Heart left ventricle (tissue), 13 donors: Measurements from ENCODE around the gene EIF6.

Experiments used
- POLR2A ChIP-seq, 2 donors: fragments of 450-650 bp; IDR thresholded peaks; one replicate each; pipeline ENCODE4 v1.6.1; 2017; ENCODE audit warnings: antibody characterized with exemption in 2 of 2, mild to moderate bottlenecking in 2 of 2, moderate library complexity in 2 of 2
- TF ChIP-seq, protein P1 (sequence below), 12 donors: fragments of 200-600 bp; sonication (generic) in 4 of 12; IDR thresholded peaks; one replicate each; pipeline versions ENCODE4 v1.5.0 to v1.8.0; 2018 to 2022; ENCODE audit warnings: antibody characterized with exemption in 12 of 12, mild to moderate bottlenecking in 5 of 12
- donor health status: ischemic (EF 13 %, LVEDD 7.1; RV severe dilation, severe dysfunction).
- donor health status: DM: no; HTN: yes; CAD: no.
- donor health status: DM: no; HTN: no; CAD: no.
- donor health status: ischemic (EF 25% LVEDD 6.9; RV normal size, moderate dysfunction).
- donor health status: ischemic (EF 25% LVEDD 5.7; RV mildly dilated, moderate dysfunction).
- donor health status: ischemic (EF 35%, LVEDD 5.7; RV mildly dilated, moderate dysfunction).
- donor health status: nonischemic (EF 11% LVEDD 7.7; RV severe dilation, severe dysfunction).
- donor health status: DM: yes; HTN: yes; CAD: no.
- donor health status: PGD.
- donor health status: ischemic (EF 29% LVEDD 5.4; RV normal size, mild dysfunction).
- donor health status: nonischemic (EF 23%, LVEDD 6.1; RV moderate dilation, normal function).

DNA sequence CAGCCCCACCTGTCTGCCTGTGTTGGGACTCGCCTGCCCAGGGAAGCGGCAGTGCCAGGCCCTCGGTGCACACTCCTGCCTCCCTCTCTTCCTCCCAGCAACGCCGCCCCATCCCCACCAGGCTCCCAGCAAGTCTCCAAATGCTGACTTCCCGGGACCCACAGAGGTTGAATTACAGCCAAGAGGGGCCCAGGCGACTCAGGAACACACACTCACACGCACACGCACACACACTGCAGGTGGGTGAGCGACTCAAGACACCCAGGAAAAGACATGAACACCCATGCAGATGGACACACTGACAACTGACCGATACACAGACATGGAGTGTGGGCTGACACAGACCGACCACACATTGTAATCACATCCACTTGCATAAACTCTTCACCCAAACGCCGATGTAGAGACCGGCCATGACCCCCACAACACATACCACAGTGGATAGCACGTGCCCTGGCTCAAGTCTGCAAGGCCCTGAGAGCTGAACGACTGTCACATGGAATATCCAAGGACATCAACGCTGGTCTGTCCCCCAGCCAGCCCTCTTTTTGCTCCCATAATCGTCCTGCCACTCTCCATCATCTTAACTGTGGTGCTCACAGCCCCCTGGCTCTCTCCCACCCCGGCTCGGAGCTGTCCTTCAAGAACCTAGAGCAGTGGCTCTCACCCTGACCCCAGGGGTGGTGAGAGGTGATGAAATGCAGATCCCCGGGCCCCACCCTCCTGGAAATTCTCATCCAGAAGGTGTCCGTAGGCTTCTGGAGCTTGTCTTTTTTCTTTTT is 8.1 kb upstream of the EIF6 start:
- TF ChIP-seq, protein P1, sequence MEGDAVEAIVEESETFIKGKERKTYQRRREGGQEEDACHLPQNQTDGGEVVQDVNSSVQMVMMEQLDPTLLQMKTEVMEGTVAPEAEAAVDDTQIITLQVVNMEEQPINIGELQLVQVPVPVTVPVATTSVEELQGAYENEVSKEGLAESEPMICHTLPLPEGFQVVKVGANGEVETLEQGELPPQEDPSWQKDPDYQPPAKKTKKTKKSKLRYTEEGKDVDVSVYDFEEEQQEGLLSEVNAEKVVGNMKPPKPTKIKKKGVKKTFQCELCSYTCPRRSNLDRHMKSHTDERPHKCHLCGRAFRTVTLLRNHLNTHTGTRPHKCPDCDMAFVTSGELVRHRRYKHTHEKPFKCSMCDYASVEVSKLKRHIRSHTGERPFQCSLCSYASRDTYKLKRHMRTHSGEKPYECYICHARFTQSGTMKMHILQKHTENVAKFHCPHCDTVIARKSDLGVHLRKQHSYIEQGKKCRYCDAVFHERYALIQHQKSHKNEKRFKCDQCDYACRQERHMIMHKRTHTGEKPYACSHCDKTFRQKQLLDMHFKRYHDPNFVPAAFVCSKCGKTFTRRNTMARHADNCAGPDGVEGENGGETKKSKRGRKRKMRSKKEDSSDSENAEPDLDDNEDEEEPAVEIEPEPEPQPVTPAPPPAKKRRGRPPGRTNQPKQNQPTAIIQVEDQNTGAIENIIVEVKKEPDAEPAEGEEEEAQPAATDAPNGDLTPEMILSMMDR (IDR thresholded peaks at IDR 0.05), result no peak
- TF ChIP-seq POLR2A (IDR thresholded peaks at IDR 0.05), result no peak
